ENCODE measurements around the gene SPIRE1. TPM values are rescaled to one million over a fixed set of nuclear protein-coding genes. Genes with fewer than 3 reads are reported as not detected.

Gene SPIRE1
- polyA plus RNA-seq, 1 donor from 2014 or later: 22.2 TPM

DNA sequence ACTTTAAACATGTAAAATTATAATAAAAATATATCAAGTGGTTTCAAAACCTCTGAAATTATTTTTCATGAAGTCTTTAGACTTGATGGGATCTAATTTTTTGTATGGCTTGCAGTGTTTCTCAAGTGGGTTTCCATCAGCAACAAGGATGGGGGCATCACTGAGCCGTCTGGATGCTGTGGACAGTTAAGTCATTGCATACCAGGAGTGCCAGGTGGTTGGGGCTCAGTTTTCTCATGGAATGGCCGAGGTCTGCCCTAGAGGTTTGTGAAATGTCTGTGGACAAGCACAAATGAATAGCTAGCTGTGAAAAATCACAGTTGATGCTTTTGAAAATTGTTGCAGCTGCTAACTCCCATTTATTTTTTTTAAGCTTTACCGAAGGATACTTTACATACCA is 248.4 kb downstream of the SPIRE1 start:
- no peak overlapping the region for H3K4me3 ChIP-seq (ENCODE audit: low read length)
- no peaks in the 10 kb centered on the region for H3K79me2 ChIP-seq (replicated peaks; ENCODE audit: insufficient read depth, low read length)
- no peaks in the 10 kb centered on the region for H3F3A ChIP-seq (ENCODE audit: insufficient read depth, low read length, poor library complexity, severe bottlenecking)
- H3K9me2 ChIP-seq (ENCODE audit: insufficient read depth, low read length): no peaks in the 10 kb centered on the region
- H3K4me2 ChIP-seq (ENCODE audit: low read length): no peak overlapping the region
- H2AFZ ChIP-seq (ENCODE audit: low read depth, low read length): no peak overlapping the region
- H3K27ac ChIP-seq (ENCODE audit: low read length): no peak overlapping the region
- no peaks in the 10 kb centered on the region for H4K20me1 ChIP-seq (ENCODE audit: insufficient read depth)
- peaks cover 7% of the 10 kb centered on the region for H3K27me3 ChIP-seq (ENCODE audit: insufficient read depth, low read depth, low read length)
- no peaks in the 10 kb centered on the region for H3K9me3 ChIP-seq (ENCODE audit: low read length)
- no peaks in the 10 kb centered on the region for H3K36me3 ChIP-seq (ENCODE audit: insufficient read depth, low read length)
- no peak overlapping the region for H3K9ac ChIP-seq (ENCODE audit: low read length)
- TF ChIP-seq EP300 (conservative IDR thresholded peaks at IDR 0.05; ENCODE audit: poor library complexity, severe bottlenecking) (no peak), RAD21 (conservative IDR thresholded peaks at IDR 0.05) (no peak), SMC3 (conservative IDR thresholded peaks at IDR 0.05; ENCODE audit: poor library complexity) (no peak), TAF1 (IDR thresholded peaks at IDR 0.05; ENCODE audit: low read depth) (no peak), EZH2 (IDR thresholded peaks at IDR 0.05; ENCODE audit: borderline replicate concordance, insufficient read depth, low read length, poor library complexity, severe bottlenecking) (no peak), POLR2AphosphoS5 (IDR thresholded peaks at IDR 0.05) (no peak), MXI1 (conservative IDR thresholded peaks at IDR 0.05; ENCODE audit: poor library complexity, severe bottlenecking) (no peak)
- TF ChIP-seq, protein P1, sequence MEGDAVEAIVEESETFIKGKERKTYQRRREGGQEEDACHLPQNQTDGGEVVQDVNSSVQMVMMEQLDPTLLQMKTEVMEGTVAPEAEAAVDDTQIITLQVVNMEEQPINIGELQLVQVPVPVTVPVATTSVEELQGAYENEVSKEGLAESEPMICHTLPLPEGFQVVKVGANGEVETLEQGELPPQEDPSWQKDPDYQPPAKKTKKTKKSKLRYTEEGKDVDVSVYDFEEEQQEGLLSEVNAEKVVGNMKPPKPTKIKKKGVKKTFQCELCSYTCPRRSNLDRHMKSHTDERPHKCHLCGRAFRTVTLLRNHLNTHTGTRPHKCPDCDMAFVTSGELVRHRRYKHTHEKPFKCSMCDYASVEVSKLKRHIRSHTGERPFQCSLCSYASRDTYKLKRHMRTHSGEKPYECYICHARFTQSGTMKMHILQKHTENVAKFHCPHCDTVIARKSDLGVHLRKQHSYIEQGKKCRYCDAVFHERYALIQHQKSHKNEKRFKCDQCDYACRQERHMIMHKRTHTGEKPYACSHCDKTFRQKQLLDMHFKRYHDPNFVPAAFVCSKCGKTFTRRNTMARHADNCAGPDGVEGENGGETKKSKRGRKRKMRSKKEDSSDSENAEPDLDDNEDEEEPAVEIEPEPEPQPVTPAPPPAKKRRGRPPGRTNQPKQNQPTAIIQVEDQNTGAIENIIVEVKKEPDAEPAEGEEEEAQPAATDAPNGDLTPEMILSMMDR (IDR thresholded peaks at IDR 0.05; ENCODE audit: poor library complexity, severe bottlenecking): no peak
- TF ChIP-seq, protein P2, sequence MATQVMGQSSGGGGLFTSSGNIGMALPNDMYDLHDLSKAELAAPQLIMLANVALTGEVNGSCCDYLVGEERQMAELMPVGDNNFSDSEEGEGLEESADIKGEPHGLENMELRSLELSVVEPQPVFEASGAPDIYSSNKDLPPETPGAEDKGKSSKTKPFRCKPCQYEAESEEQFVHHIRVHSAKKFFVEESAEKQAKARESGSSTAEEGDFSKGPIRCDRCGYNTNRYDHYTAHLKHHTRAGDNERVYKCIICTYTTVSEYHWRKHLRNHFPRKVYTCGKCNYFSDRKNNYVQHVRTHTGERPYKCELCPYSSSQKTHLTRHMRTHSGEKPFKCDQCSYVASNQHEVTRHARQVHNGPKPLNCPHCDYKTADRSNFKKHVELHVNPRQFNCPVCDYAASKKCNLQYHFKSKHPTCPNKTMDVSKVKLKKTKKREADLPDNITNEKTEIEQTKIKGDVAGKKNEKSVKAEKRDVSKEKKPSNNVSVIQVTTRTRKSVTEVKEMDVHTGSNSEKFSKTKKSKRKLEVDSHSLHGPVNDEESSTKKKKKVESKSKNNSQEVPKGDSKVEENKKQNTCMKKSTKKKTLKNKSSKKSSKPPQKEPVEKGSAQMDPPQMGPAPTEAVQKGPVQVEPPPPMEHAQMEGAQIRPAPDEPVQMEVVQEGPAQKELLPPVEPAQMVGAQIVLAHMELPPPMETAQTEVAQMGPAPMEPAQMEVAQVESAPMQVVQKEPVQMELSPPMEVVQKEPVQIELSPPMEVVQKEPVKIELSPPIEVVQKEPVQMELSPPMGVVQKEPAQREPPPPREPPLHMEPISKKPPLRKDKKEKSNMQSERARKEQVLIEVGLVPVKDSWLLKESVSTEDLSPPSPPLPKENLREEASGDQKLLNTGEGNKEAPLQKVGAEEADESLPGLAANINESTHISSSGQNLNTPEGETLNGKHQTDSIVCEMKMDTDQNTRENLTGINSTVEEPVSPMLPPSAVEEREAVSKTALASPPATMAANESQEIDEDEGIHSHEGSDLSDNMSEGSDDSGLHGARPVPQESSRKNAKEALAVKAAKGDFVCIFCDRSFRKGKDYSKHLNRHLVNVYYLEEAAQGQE (IDR thresholded peaks at IDR 0.05; ENCODE audit: borderline replicate concordance): no peak

DNA sequence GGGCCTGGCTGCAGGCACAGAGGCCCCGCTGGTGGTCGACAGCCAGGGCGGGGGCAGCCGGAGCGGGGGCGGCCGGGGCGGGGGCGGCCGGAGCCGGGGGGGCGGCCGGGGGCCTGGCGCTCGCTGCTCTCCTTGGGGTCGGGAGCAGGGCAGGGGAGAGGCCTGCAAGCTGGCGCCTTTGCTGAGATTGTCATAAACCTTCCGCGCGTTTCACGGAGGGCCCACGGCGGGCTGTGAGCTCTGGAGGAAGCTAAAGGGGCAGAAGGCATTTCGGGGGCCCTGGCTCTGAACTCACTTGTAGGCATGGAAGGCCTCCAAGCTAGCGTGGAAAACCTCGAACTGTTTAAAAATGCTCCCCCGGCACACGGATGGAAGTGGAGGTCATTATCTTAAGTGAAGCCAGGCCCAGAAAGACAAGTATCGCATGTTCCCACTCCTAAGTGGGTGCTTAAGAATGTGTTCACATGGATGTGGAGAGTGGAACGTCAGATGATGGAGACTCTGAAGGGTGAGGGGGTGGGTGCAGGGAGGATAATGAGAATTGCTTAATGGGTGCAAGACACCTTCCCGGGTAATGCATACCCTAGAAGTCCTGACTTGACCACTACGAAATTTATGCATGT is 249.5 kb downstream of the SPIRE1 start:
- Histone ChIP-seq H3K27me3 (ENCODE audit: insufficient read depth, low read depth, low read length) (peaks cover 7% of the 10 kb centered on the region), H3K27ac (ENCODE audit: low read length) (no peak overlapping the region), H3K79me2 (replicated peaks; ENCODE audit: insufficient read depth, low read length) (no peaks in the 10 kb centered on the region), H3K9me3 (ENCODE audit: low read length) (no peaks in the 10 kb centered on the region), H3K9ac (ENCODE audit: low read length) (peak overlapping the region; percentile 26), H2AFZ (ENCODE audit: low read depth, low read length) (no peak overlapping the region), H3F3A (ENCODE audit: insufficient read depth, low read length, poor library complexity, severe bottlenecking) (no peaks in the 10 kb centered on the region), H4K20me1 (ENCODE audit: insufficient read depth) (no peaks in the 10 kb centered on the region), H3K36me3 (ENCODE audit: insufficient read depth, low read length) (no peaks in the 10 kb centered on the region), H3K4me2 (ENCODE audit: low read length) (no peak overlapping the region), H3K9me2 (ENCODE audit: insufficient read depth, low read length) (no peaks in the 10 kb centered on the region), H3K4me3 (ENCODE audit: low read length) (peak overlapping the region; percentile 65)
- TF ChIP-seq RAD21 (conservative IDR thresholded peaks at IDR 0.05): no peak
- TF ChIP-seq MXI1 (conservative IDR thresholded peaks at IDR 0.05; ENCODE audit: poor library complexity, severe bottlenecking): no peak
- TF ChIP-seq, protein P2 (IDR thresholded peaks at IDR 0.05; ENCODE audit: borderline replicate concordance): no peak
- no peak for TF ChIP-seq SMC3 (conservative IDR thresholded peaks at IDR 0.05; ENCODE audit: poor library complexity)
- no peak for TF ChIP-seq EZH2 (IDR thresholded peaks at IDR 0.05; ENCODE audit: borderline replicate concordance, insufficient read depth, low read length, poor library complexity, severe bottlenecking)
- TF ChIP-seq TAF1 (IDR thresholded peaks at IDR 0.05; ENCODE audit: low read depth): no peak
- TF ChIP-seq, protein P1 (IDR thresholded peaks at IDR 0.05; ENCODE audit: poor library complexity, severe bottlenecking): no peak
- no peak for TF ChIP-seq EP300 (conservative IDR thresholded peaks at IDR 0.05; ENCODE audit: poor library complexity, severe bottlenecking)
- TF ChIP-seq POLR2AphosphoS5 (IDR thresholded peaks at IDR 0.05): no peak

Data from neural cell (in vitro differentiated cells).